Esophagus (tissue), 2 donors: ENCODE results near the gene MYOZ3. TPM values are rescaled to one million over a fixed set of nuclear protein-coding genes. Genes with fewer than 3 reads are reported as not detected.

ENCODE experiments used
- H3K27ac ChIP-seq, 2 donors: one replicate each; pipeline ENCODE4 v1.5.1; 2013; ENCODE audit warnings: low read depth in 2 of 2, mild to moderate bottlenecking in 2 of 2, inconsistent platforms in 1 of 2, low read length in 1 of 2, moderate library complexity in 1 of 2
- H3K27me3 ChIP-seq, 2 donors: one replicate each; pipeline ENCODE4 v1.6.1; 2013; ENCODE audit warnings: low read length in 2 of 2, control low read depth in 1 of 2, mild to moderate bottlenecking in 1 of 2; ENCODE audit not compliant: insufficient read depth in 2 of 2, control insufficient read depth in 1 of 2
- H3K36me3 ChIP-seq, 2 donors: one replicate each; pipeline ENCODE4 v1.6.1; 2013; ENCODE audit warnings: low read length in 1 of 2; ENCODE audit not compliant: control insufficient read depth in 2 of 2, insufficient read depth in 2 of 2
- H3K4me1 ChIP-seq, 2 donors: one replicate each; pipeline ENCODE4 v1.6.1; 2013; ENCODE audit warnings: low read length in 1 of 2; ENCODE audit not compliant: control insufficient read depth in 2 of 2, insufficient read depth in 2 of 2
- H3K4me3 ChIP-seq, 2 donors: one replicate each; pipeline ENCODE4 v1.5.1; 2013; ENCODE audit warnings: low read length in 2 of 2, mild to moderate bottlenecking in 2 of 2, low read depth in 1 of 2, moderate library complexity in 1 of 2
- H3K9me3 ChIP-seq, 2 donors: one replicate each; pipeline ENCODE4 v1.6.1; 2013; ENCODE audit warnings: mild to moderate bottlenecking in 2 of 2, low read depth in 1 of 2, low read length in 1 of 2, moderate library complexity in 1 of 2; ENCODE audit not compliant: control insufficient read depth in 2 of 2, insufficient read depth in 1 of 2
- WGBS, 2 donors: extraction: QIAGEN DNeasy Blood & Tissue Kit; methylation state at CpG; one replicate each; pipeline ENCODE4 v1.1.7; 2013; 5-methylcytosine and 5-hydroxymethylcytosine counted together
- polyA plus RNA-seq, 2 donors: library from polyadenylated mRNA; stranded (reverse); fragments of 200-250 nt; gene quantifications; one replicate each; pipeline ENCODE4 v1.2.3, GENCODE V29; 2013
- donor health status: healthy with polysubstance abuse.
- donor health status: Bipolar disorder and iron deficiency.

Gene MYOZ3
- polyA plus RNA-seq, 2 donors = 0.05 to 0.24 TPM

DNA sequence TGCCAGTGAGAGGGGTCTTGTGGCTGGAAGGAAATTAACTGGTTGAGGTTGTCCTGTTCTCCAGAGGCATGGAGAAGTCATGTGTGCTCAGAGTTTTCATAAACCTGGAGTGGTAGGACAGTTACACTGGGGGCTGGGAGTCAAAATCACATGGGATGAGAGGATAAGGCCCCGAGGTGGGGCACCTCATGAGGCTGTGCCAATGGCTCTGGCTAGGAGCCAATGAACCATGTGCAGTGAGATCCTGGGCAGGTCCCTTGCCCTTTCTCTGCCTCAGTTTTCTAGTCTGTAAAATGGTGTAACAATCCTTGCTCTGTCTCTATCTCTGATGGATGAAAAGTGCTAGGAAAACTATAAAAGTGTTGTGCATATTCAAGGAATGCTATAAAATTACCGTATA, 27.6 kb upstream of the MYOZ3 start:
- no peak overlapping the region for H3K27ac ChIP-seq
- no peak overlapping the region for H3K4me3 ChIP-seq
- peaks cover 6 to 9% of the 10 kb centered on the region in 2 donors for H3K4me1 ChIP-seq
- no peaks in the 10 kb centered on the region for H3K36me3 ChIP-seq
- 45 to 58% methylated on average over 2 of the region's 2 CpGs for WGBS, 2 donors
- no peaks in the 10 kb centered on the region for H3K27me3 ChIP-seq
- H3K9me3 ChIP-seq = no peaks in the 10 kb centered on the region

DNA sequence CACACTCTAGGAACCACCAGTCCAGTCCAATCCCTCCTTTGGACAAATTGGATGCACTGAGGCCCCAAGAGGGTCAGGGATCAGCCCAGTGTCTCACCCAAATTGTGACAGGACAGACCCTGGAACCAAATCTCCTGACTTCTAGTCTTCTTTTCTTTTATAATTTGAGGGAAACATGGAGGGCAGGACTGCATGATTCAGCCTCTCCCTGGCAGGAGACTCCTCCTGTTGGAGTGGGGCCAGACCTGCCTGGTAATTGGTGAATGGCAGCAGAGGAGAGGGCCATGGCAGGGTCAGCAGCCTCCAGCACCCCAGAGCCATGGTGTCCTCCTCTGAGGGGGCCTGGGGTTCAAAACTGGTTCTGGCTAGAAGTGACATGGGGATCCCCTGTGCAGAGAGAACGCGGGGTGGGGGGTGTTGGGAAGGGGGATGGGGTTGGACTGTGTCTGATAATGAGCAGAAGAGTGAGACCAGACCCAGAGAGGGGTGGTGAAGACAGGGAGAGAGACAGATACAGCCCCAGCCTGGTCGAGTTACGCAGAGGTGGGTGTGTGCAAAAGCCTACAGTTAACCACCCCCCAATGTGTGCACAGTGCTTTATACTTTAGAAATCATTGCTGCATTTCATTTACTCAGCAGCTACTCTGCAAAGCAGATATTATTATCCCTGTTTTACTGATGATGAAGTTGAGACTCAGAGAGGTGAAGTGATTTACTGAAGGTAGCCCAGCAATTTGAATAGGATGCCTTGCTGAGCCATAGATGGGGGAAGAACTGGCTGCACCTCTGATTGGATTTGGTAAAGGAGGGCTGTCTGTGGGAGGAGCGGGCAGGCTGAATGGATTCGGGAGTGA, 24.4 kb upstream of the MYOZ3 start:
- peak overlapping the region in 1 of 2 donors; percentile 40 for H3K27ac ChIP-seq
- H3K4me3 ChIP-seq = no peak overlapping the region
- H3K36me3 ChIP-seq = no peaks in the 10 kb centered on the region
- WGBS, 2 donors = 67 to 71% methylated on average over 6 of the region's 6 CpGs
- no peaks in the 10 kb centered on the region for H3K27me3 ChIP-seq
- peaks cover 15 to 23% of the 10 kb centered on the region in 2 donors for H3K4me1 ChIP-seq
- no peaks in the 10 kb centered on the region for H3K9me3 ChIP-seq

DNA sequence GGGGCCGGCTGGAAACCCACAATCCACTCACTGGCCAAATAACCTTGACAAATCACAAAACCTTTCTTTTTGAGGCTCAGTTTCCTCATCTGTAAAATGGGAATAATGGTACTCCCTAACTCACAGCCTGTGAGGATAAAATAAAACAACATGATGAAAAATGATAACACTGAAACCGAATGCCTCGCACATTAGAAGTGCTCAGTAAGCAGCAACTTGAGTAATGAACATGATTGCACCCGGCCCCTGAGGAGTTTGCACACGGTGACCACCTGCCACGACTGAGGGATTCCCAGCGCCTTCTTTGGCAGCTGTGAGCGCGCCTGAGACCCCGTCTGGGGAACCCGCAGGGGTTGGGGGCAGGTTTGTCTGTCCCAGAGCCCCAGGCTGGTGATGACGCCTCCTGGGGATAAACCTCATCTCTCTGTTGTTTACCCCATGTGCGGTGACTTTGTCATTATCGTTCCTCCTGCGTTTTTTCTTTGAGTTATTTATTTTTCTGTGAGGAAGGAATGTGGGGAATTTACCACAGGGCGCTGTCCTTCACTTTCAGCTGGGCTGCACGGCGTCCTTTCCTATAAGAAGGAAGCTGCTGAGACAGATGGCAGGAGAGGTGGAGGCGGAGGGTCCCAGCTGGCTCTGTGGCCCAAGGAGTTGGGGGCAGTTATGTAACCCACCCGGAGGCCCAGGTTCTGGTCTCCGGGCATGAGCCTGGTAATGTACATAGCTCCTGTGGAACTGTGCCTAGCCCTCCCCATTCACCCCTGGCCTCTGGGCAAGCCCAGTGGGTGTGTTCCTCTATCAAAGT, 23.6 kb upstream of the MYOZ3 start:
- Histone ChIP-seq H3K4me1 (peaks cover 15 to 29% of the 10 kb centered on the region in 2 donors), H3K27ac (peak overlapping the region; percentile 14 to 74), H3K4me3 (no peak overlapping the region), H3K36me3 (no peaks in the 10 kb centered on the region), H3K27me3 (no peaks in the 10 kb centered on the region), H3K9me3 (no peaks in the 10 kb centered on the region)
- WGBS, 2 donors = 38 to 43% methylated on average over 21 of the region's 21 CpGs

DNA sequence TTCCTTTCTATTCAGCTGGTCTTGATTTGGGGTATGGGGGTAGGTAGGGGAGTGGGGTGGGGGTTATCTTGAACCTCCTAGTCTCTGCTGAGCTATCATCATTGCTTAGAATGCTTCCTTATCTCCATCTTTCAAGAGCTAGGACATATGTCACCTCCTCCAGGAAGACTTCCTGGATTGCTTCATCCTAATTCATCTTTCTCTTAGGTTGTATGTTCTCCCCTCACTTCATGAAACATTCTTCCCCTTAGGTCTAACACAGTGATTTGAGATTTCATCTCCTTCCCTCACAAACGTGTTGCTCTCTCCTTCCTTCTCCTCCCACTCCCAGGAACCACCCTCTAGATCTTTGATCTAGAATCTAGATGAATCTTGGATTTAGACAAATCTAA, 23.0 kb upstream of the MYOZ3 start:
- no peaks in the 10 kb centered on the region for H3K27me3 ChIP-seq
- peaks cover 15 to 33% of the 10 kb centered on the region in 2 donors for H3K4me1 ChIP-seq
- H3K27ac ChIP-seq = peak overlapping the region; percentile 14 to 74
- H3K4me3 ChIP-seq = no peak overlapping the region
- no peaks in the 10 kb centered on the region for H3K36me3 ChIP-seq
- WGBS, 2 donors = 19 to 26% methylated on average over 1 of the region's 1 CpG
- H3K9me3 ChIP-seq = no peaks in the 10 kb centered on the region

DNA sequence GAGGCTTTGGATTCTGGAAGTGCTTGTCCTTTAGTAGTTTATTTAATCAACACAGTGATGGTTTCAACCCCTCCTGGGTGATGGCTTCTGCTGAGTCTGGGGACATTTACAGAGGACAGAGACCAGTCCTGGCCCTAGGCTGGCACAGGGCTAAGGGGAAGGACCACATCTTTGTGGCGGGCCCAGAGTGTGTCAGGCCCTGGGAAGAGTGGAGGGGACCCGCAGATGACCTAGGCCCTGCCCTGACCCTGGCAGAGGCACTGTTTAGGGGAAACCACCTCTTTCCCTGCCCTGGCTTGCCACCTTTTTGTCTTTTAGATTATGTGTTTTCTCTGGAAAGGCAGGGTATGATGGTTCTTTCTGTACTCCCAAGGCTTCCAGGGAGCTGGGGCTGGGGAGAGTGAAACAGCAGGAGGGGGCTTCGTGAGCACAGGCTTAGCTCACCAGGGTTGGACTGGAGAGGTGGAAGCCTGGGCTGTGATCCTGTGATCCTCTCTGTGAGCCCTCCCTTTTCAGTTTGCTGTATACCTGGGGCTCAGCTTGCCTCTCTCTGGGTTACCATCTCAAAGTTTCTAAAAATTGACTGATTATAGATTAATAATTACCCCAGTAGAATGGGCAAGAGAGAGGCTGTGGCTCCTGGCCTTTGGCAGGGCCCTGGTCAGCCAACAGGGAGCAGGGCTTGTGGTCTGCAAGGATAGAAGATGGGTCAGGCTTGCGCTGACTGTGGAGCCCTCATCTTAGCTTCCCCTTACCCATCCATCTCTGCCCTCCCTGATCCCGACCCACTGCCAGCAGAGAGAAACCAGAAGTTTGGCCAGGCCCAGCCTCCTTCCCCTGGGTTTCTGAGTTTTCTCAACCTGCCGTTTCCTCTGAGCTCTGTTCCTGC, 22.3 kb upstream of the MYOZ3 start:
- Histone ChIP-seq H3K9me3 (no peaks in the 10 kb centered on the region), H3K36me3 (no peaks in the 10 kb centered on the region), H3K27ac (peak overlapping the region; percentile 58 to 65), H3K4me1 (peaks cover 15 to 33% of the 10 kb centered on the region in 2 donors), H3K27me3 (no peaks in the 10 kb centered on the region), H3K4me3 (no peak overlapping the region)
- 51 to 58% methylated on average over 6 of the region's 6 CpGs for WGBS, 2 donors

DNA sequence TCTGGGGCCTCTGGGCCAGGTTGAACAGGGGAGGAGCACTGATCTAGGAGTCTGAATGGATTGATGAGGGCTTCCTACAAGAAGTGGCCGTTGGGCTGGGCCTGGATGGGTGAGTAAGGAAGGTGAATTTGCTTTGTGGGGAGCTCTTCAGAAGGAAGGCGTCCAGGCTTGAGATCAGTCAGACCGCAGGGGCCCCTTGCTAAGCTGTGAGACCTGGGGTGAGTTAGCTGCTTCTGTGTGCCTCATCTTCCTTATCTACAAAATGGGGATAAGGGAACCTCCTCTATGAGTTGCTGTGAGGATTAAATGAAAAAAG, 21.7 kb upstream of the MYOZ3 start:
- H3K27me3 ChIP-seq = no peaks in the 10 kb centered on the region
- 69 to 74% methylated on average over 3 of the region's 3 CpGs for WGBS, 2 donors
- peak overlapping the region; percentile 58 to 65 for H3K27ac ChIP-seq
- H3K9me3 ChIP-seq = no peaks in the 10 kb centered on the region
- H3K36me3 ChIP-seq = no peaks in the 10 kb centered on the region
- no peak overlapping the region for H3K4me3 ChIP-seq
- peaks cover 15 to 33% of the 10 kb centered on the region in 2 donors for H3K4me1 ChIP-seq

DNA sequence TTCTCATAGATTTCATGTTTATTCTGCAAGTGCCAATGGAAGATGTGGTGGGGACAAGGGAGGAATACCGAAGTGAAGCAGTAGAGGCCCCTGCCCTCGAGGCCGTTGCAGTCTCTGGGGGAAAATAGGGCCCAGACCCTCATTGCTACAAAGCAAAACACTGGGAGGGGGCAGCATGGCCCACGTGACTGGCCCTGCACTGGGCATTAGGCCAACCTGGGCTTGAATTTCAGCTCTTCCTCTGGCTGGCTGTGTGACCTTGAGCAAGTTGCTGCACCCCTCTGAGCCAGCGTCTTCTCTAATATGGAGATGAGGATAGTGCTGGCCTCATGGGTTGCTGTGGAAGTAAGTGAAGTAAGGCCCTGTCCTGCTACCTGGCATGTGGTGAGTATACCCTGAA, 21.3 kb upstream of the MYOZ3 start:
- Histone ChIP-seq H3K9me3 (no peaks in the 10 kb centered on the region), H3K4me3 (no peak overlapping the region), H3K36me3 (no peaks in the 10 kb centered on the region), H3K27ac (peak overlapping the region; percentile 52 to 68), H3K27me3 (no peaks in the 10 kb centered on the region), H3K4me1 (peaks cover 15 to 33% of the 10 kb centered on the region in 2 donors)
- 46 to 58% methylated on average over 5 of the region's 5 CpGs for WGBS, 2 donors

DNA sequence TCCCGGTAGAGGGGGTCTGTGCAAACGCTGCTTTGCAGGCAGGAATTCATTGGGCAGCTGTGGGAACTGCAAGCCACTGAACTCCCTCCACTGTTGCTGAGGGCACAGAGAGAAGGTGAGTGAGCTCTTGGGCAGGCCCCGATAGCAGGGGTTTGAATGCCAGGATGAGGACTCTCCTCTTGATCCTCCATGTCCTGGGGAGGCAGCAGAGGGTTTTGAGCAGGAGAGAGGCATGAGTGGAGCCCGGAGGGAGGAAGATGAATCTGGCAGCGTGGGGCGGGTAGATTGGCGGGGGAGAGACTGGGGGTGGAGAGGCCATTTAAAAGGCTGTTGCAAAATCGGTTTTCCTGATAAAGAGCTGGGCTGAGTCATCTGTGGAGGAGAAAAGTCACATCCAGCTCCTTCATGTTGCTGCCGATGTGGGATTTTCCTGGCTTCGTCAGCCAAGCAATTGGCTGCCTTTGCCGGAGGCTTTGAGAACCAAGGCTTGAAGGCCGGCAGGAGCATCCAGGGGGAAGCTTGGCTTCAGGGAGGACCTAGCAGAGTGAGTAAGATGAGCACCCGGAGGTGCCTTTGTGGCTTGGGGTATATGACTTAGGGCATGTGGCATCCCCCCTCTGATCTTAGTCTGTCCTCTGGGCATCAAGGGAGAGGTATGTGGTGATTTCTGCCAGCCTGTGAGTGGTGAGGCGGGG, 20.6 kb upstream of the MYOZ3 start, which contains the start of gene SYNPO:
Gene SYNPO (plus strand): TSS at position 350 of the 695 bp plus-strand sequence. CDS start 7,616 bp downstream, outside the sequence.
- 18 to 24% methylated on average over 14 of the region's 14 CpGs for WGBS, 2 donors
- no peaks in the 10 kb centered on the region for H3K27me3 ChIP-seq
- peak within 1 kb of the TSS; percentile 68 to 93 for H3K27ac ChIP-seq
- no peak within 1 kb of the TSS for H3K4me3 ChIP-seq
- H3K36me3 ChIP-seq = no peaks in the 10 kb centered on the region
- peaks cover 16 to 29% of the 10 kb centered on the region in 2 donors for H3K4me1 ChIP-seq
- H3K9me3 ChIP-seq = no peaks in the 10 kb centered on the region
